GM10266 (cell line): Measurements from ENCODE around the gene PLLP.
"Not testable (repeated sequence)": the region's sequence is repeated elsewhere in the genome, so short reads cannot be mapped to it uniquely, and the experiment has no call there.

Experiments used
- DNase-seq: peaks from one replicate; pipeline ENCODE4 v3.0.0; 2012; ENCODE audit errors: extremely low spot score
- CTCF ChIP-seq: IDR thresholded peaks from 2 replicates; pipeline ENCODE4 v1.5.1; 2012; ENCODE audit warnings: mild to moderate bottlenecking, low read depth; ENCODE audit not compliant: control insufficient read depth, insufficient read depth; ENCODE audit errors: missing control alignments

The PLLP gene

DNA sequence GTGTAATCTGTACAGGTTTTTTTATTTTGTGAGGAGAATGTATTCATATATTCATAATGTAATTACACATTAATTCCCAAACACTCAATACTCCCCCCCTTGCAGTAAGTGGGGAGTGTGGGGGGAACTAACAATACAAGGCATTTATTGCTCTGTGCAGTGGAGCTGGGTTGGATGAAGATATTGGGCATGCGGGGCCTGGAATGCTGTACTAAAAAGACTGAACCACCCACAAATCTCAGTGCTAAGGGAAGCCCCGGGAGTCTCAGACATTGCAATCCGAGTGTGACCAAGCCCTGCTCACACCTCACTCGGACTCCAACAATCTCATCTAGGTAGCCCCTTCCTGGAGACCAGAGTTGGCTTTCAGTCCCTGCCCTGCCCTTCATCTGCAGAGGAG lies 6.0 kb downstream of the PLLP start:
- no peak for DNase-seq
- no peak for TF ChIP-seq CTCF

DNA sequence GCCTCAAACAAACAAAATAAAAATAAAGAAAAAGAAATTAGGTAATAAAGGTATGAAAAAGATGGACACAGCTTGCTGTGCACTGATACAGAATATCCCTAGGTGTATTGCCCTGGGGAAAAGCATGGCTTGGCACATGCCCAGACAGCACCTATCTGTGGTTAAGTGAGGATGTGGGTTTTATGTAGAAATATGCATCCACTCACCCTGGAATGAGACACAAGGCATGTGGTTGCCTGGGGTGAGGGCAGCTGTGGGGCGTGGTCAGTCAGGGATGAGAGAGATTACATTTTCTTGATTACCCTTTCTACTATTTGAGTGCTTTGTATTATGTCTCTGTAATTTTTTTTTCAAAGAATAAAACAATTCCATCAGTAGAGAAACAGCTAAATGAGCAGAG lies 6.9 kb downstream of the PLLP start:
- no peak for TF ChIP-seq CTCF
- DNase-seq: no peak

DNA sequence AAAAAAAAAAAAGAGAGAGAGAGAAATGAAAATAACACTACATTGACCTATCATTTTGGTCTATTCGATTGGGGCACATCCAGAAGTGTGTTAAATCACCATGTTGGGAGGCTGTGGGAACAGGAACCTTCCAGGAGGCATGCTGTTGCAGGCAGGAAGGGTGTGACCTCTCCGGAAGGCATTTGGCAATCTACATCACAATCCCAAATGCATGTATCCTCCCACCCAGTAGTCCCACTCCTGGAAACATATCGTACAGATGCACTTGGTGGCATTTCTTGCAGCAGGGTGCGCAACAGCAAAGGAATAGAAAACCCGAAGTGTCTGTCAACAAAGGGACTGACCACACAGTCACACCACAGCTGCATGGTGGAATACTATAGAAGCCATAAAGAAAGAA lies 7.9 kb downstream of the PLLP start:
- TF ChIP-seq CTCF: no peak
- no peak for DNase-seq

GRCh38 chr16:57275946-57276345 lies 8.5 kb downstream of the PLLP start:
- not testable (repeated sequence) for DNase-seq

DNA sequence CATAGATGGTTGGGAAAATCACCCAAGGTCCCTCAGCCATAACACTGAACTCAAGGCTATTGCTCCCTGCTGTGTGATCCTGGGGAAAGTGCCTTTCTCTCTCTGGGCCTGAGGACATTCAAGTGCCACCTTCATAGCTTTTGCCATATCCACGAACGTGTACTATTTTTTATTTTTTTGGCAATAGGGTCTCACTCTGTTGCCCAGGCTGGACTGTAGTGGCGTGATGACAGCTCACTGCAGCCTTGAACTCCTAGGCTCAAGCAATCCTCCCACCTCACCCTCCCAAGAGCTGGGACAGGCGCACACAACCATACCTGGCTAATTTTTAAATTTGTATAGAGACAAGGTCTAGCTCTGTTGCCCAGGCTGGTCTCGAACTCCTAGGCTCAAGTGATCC lies 10.6 kb downstream of the PLLP start:
- no peak for TF ChIP-seq CTCF
- DNase-seq: no peak

DNA sequence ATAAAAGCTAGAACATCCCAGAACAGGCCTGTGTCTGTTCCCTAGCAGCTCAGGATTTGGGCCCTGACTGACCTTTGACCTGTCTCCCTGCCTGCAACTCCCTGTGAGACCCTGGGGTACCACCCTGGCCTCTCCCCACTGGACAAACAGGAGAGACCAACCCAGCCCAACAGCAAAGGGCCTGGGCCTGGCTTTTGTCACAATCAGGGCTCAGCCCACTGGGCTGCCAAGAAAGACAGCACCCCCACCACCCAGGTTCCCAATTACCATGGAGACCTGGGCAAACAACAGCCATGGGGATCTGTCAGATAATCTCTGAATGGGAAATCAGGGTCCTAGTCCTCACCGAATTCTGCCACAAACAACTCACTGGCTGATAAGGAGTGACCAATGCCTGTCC lies 11.1 kb downstream of the PLLP start:
- DNase-seq: no peak
- no peak for TF ChIP-seq CTCF

GRCh38 chr16:57271867-57272495 lies 12.5 kb downstream of the PLLP start:
- no peak for TF ChIP-seq CTCF
- DNase-seq: no peak

DNA sequence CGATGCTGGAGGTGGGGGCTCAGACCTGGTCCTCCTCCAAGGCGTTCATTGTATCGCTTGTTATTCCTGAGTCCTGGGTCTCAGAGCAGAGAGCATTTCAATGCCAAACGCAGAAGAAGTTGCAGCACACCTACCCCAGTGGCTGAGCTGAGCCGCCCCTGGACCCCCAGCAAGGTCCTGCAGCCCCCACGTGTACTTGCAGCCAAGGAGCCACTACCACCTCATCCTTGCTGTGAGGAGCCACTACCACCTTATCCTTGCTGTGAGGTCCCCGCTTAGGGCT lies 13.5 kb downstream of the PLLP start:
- no peak for DNase-seq
- TF ChIP-seq CTCF: no peak
